Activated naive CD8-positive, alpha-beta T cell (primary cell): Measurements from ENCODE around the gene KIF6.

Source experiments
- H3K27ac Mint-ChIP-seq: one replicate; pipeline ENCODE4 v1.8.0; 2021; ENCODE audit warnings: mixed read lengths
- H3K27me3 Mint-ChIP-seq: one replicate; pipeline ENCODE4 v1.8.0; 2021; ENCODE audit warnings: mixed read lengths
- H3K36me3 Mint-ChIP-seq: one replicate; pipeline ENCODE4 v1.8.0; 2021; ENCODE audit warnings: mixed read lengths
- H3K4me1 Mint-ChIP-seq: one replicate; pipeline ENCODE4 v1.8.0; 2021; ENCODE audit warnings: low read depth, mixed read lengths
- H3K4me3 Mint-ChIP-seq: one replicate; pipeline ENCODE4 v1.8.0; 2021; ENCODE audit warnings: mild to moderate bottlenecking, mixed read lengths
- H3K9me3 Mint-ChIP-seq: one replicate; pipeline ENCODE4 v1.8.0; 2021; ENCODE audit warnings: low read depth, mixed read lengths

The KIF6 gene

GRCh38 chr6:39444479-39445019, 280.7 kb downstream of the KIF6 start:
- H3K4me1 Mint-ChIP-seq, result peaks cover 2% of the 10 kb centered on the region
- peaks cover 12% of the 10 kb centered on the region for H3K27me3 Mint-ChIP-seq
- no peak overlapping the region for H3K27ac Mint-ChIP-seq
- H3K36me3 Mint-ChIP-seq, result no peaks in the 10 kb centered on the region
- no peak overlapping the region for H3K4me3 Mint-ChIP-seq
- H3K9me3 Mint-ChIP-seq, result no peaks in the 10 kb centered on the region

GRCh38 chr6:39441986-39442385, 283.2 kb downstream of the KIF6 start:
- Mint-ChIP-seq H3K27me3 (peaks cover 8% of the 10 kb centered on the region), H3K4me3 (no peak overlapping the region), H3K36me3 (no peaks in the 10 kb centered on the region), H3K4me1 (no peaks in the 10 kb centered on the region), H3K9me3 (no peaks in the 10 kb centered on the region), H3K27ac (no peak overlapping the region)

GRCh38 chr6:39441301-39441700, 283.9 kb downstream of the KIF6 start:
- Mint-ChIP-seq H3K27me3 (peaks cover 9% of the 10 kb centered on the region), H3K36me3 (no peaks in the 10 kb centered on the region), H3K9me3 (peaks cover 5% of the 10 kb centered on the region), H3K27ac (no peak overlapping the region), H3K4me3 (no peak overlapping the region), H3K4me1 (no peaks in the 10 kb centered on the region)

- Mint-ChIP-seq H3K4me3 (no peak overlapping the region), H3K9me3 (peaks cover 5% of the 10 kb centered on the region), H3K27ac (no peak overlapping the region), H3K4me1 (no peaks in the 10 kb centered on the region), H3K36me3 (no peaks in the 10 kb centered on the region), H3K27me3 (peaks cover 3% of the 10 kb centered on the region)
Observed at GRCh38 chr6:39440039-39440426, 285.2 kb downstream of the KIF6 start.

- Mint-ChIP-seq H3K36me3 (no peaks in the 10 kb centered on the region), H3K4me3 (no peak overlapping the region), H3K27me3 (peaks cover 3% of the 10 kb centered on the region), H3K4me1 (no peaks in the 10 kb centered on the region), H3K27ac (no peak overlapping the region), H3K9me3 (peaks cover 5% of the 10 kb centered on the region)
Observed at GRCh38 chr6:39439342-39440038, 285.7 kb downstream of the KIF6 start.

GRCh38 chr6:39433630-39434029, 291.6 kb downstream of the KIF6 start:
- Mint-ChIP-seq H3K4me3 (no peak overlapping the region), H3K4me1 (peaks cover 5% of the 10 kb centered on the region), H3K36me3 (no peaks in the 10 kb centered on the region), H3K27ac (no peak overlapping the region), H3K27me3 (peaks cover 7% of the 10 kb centered on the region), H3K9me3 (peaks cover 5% of the 10 kb centered on the region)

GRCh38 chr6:39432330-39433025, 292.7 kb downstream of the KIF6 start:
- H3K9me3 Mint-ChIP-seq, result peaks cover 5% of the 10 kb centered on the region
- H3K36me3 Mint-ChIP-seq, result no peaks in the 10 kb centered on the region
- no peak overlapping the region for H3K4me3 Mint-ChIP-seq
- H3K27ac Mint-ChIP-seq, result no peak overlapping the region
- peaks cover 6% of the 10 kb centered on the region for H3K27me3 Mint-ChIP-seq
- H3K4me1 Mint-ChIP-seq, result peaks cover 5% of the 10 kb centered on the region

- H3K9me3 Mint-ChIP-seq, result no peaks in the 10 kb centered on the region
- no peaks in the 10 kb centered on the region for H3K36me3 Mint-ChIP-seq
- no peak overlapping the region for H3K27ac Mint-ChIP-seq
- H3K4me1 Mint-ChIP-seq, result peaks cover 8% of the 10 kb centered on the region
- no peak overlapping the region for H3K4me3 Mint-ChIP-seq
- H3K27me3 Mint-ChIP-seq, result peaks cover 3% of the 10 kb centered on the region
Observed at GRCh38 chr6:39430871-39431523, 294.2 kb downstream of the KIF6 start.

GRCh38 chr6:39430446-39430845, 294.8 kb downstream of the KIF6 start:
- Mint-ChIP-seq H3K9me3 (no peaks in the 10 kb centered on the region), H3K27ac (no peak overlapping the region), H3K36me3 (no peaks in the 10 kb centered on the region), H3K27me3 (peaks cover 3% of the 10 kb centered on the region), H3K4me3 (no peak overlapping the region), H3K4me1 (peaks cover 10% of the 10 kb centered on the region)

- Mint-ChIP-seq H3K36me3 (no peaks in the 10 kb centered on the region), H3K27me3 (peaks cover 3% of the 10 kb centered on the region), H3K4me1 (peaks cover 10% of the 10 kb centered on the region), H3K9me3 (no peaks in the 10 kb centered on the region), H3K4me3 (no peak overlapping the region), H3K27ac (no peak overlapping the region)
Observed at GRCh38 chr6:39428816-39429215, 296.4 kb downstream of the KIF6 start.

GRCh38 chr6:39428152-39428551, 297.1 kb downstream of the KIF6 start:
- peaks cover 10% of the 10 kb centered on the region for H3K4me1 Mint-ChIP-seq
- no peak overlapping the region for H3K4me3 Mint-ChIP-seq
- no peaks in the 10 kb centered on the region for H3K36me3 Mint-ChIP-seq
- H3K27me3 Mint-ChIP-seq, result peaks cover 3% of the 10 kb centered on the region
- H3K9me3 Mint-ChIP-seq, result no peaks in the 10 kb centered on the region
- no peak overlapping the region for H3K27ac Mint-ChIP-seq

GRCh38 chr6:39426073-39426456, 299.1 kb downstream of the KIF6 start:
- H3K4me3 Mint-ChIP-seq, result no peak overlapping the region
- no peak overlapping the region for H3K27ac Mint-ChIP-seq
- H3K27me3 Mint-ChIP-seq, result peaks cover 2% of the 10 kb centered on the region
- H3K4me1 Mint-ChIP-seq, result peaks cover 5% of the 10 kb centered on the region
- no peaks in the 10 kb centered on the region for H3K9me3 Mint-ChIP-seq
- H3K36me3 Mint-ChIP-seq, result no peaks in the 10 kb centered on the region

GRCh38 chr6:39425346-39426072, 299.7 kb downstream of the KIF6 start:
- Mint-ChIP-seq H3K27me3 (peaks cover 2% of the 10 kb centered on the region), H3K27ac (no peak overlapping the region), H3K4me3 (no peak overlapping the region), H3K36me3 (no peaks in the 10 kb centered on the region), H3K9me3 (no peaks in the 10 kb centered on the region), H3K4me1 (peaks cover 5% of the 10 kb centered on the region)

GRCh38 chr6:39424831-39425230, 300.4 kb downstream of the KIF6 start:
- Mint-ChIP-seq H3K36me3 (no peaks in the 10 kb centered on the region), H3K4me1 (peaks cover 5% of the 10 kb centered on the region), H3K4me3 (no peak overlapping the region), H3K27ac (no peak overlapping the region), H3K27me3 (peaks cover 2% of the 10 kb centered on the region), H3K9me3 (no peaks in the 10 kb centered on the region)

- H3K27me3 Mint-ChIP-seq, result no peaks in the 10 kb centered on the region
- H3K4me3 Mint-ChIP-seq, result no peak overlapping the region
- no peaks in the 10 kb centered on the region for H3K36me3 Mint-ChIP-seq
- H3K4me1 Mint-ChIP-seq, result peaks cover 5% of the 10 kb centered on the region
- H3K27ac Mint-ChIP-seq, result no peak overlapping the region
- no peaks in the 10 kb centered on the region for H3K9me3 Mint-ChIP-seq
Observed at GRCh38 chr6:39422238-39422637, 303.0 kb downstream of the KIF6 start.
